Upper lobe of left lung (tissue), 4 donors: ENCODE data around the gene MRPL2.

Source experiments
- POLR2A ChIP-seq, 4 donors: fragments of 450-650 bp; IDR thresholded peaks; one replicate each; pipeline ENCODE4 v1.5.1; 2016 to 2017; ENCODE audit warnings: antibody characterized with exemption in 4 of 4, mild to moderate bottlenecking in 2 of 4
- TF ChIP-seq, protein P1 (sequence below), 6 experiments: fragments of 450-650 bp in 4 of 6; fragments of 200-600 bp in 2 of 6; sonication (generic) in 2 of 6; IDR thresholded peaks; one replicate each; pipeline ENCODE4 v1.5.1; 2016 to 2019; ENCODE audit warnings: antibody characterized with exemption in 6 of 6

GRCh38 chr6:43035495-43036194 lies 23.6 kb downstream of the MRPL2 start:
- TF ChIP-seq POLR2A (IDR thresholded peaks at IDR 0.05) = no peak
- TF ChIP-seq, protein P1, sequence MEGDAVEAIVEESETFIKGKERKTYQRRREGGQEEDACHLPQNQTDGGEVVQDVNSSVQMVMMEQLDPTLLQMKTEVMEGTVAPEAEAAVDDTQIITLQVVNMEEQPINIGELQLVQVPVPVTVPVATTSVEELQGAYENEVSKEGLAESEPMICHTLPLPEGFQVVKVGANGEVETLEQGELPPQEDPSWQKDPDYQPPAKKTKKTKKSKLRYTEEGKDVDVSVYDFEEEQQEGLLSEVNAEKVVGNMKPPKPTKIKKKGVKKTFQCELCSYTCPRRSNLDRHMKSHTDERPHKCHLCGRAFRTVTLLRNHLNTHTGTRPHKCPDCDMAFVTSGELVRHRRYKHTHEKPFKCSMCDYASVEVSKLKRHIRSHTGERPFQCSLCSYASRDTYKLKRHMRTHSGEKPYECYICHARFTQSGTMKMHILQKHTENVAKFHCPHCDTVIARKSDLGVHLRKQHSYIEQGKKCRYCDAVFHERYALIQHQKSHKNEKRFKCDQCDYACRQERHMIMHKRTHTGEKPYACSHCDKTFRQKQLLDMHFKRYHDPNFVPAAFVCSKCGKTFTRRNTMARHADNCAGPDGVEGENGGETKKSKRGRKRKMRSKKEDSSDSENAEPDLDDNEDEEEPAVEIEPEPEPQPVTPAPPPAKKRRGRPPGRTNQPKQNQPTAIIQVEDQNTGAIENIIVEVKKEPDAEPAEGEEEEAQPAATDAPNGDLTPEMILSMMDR (IDR thresholded peaks at IDR 0.05) = no peak
